GM21723 (cell line): Measurements from ENCODE around the gene FXYD5.

ENCODE experiments used
- ATAC-seq: cut with Tn5 transposase; IDR thresholded peaks from one replicate; pipeline ENCODE4 v1.9.1; 2021; ENCODE audit warnings: mild to moderate bottlenecking, moderate library complexity; ENCODE audit not compliant: unreplicated experiment

The FXYD5 gene

GRCh38 chr19:35211545-35212230, 57.2 kb downstream of the FXYD5 start:
- no peak for ATAC-seq

- ATAC-seq = no peak
Measured at GRCh38 chr19:35212241-35212640, 57.7 kb downstream of the FXYD5 start.

GRCh38 chr19:35213663-35214632, 59.4 kb downstream of the FXYD5 start:
- ATAC-seq = no peak

- ATAC-seq = no peak
Measured at GRCh38 chr19:35214766-35215422, 60.4 kb downstream of the FXYD5 start.

GRCh38 chr19:35216016-35216832, 61.7 kb downstream of the FXYD5 start:
- ATAC-seq = no peak

- no peak for ATAC-seq
Measured at GRCh38 chr19:35216833-35217648, 62.5 kb downstream of the FXYD5 start.

GRCh38 chr19:35217649-35217990, 63.1 kb downstream of the FXYD5 start:
- ATAC-seq = no peak

GRCh38 chr19:35219008-35219407, 64.5 kb downstream of the FXYD5 start:
- ATAC-seq = no peak
